HEK293 (cell line): ENCODE measurements around the gene SKIL.

Experiments
- PRDM4 ChIP-seq: fragments of 450-650 bp; formaldehyde crosslinking; IDR thresholded peaks from 2 replicates; pipeline ENCODE4 v1.5.1; 2017; ENCODE audit warnings: missing biosample characterization, missing genetic modification characterization
- SP7 ChIP-seq: fragments of 450-650 bp; formaldehyde crosslinking; IDR thresholded peaks from 2 replicates; pipeline ENCODE4 v1.5.1; 2016; ENCODE audit warnings: missing biosample characterization, missing genetic modification characterization
- ZBTB26 ChIP-seq: fragments of 450-650 bp; formaldehyde crosslinking; optimal IDR thresholded peaks from 2 replicates; pipeline ENCODE3; 2016; ENCODE audit warnings: missing biosample characterization, mild to moderate bottlenecking, missing genetic modification characterization
- ZNF433 ChIP-seq: fragments of 450-650 bp; formaldehyde crosslinking; IDR thresholded peaks from 2 replicates; pipeline ENCODE4 v1.5.1; 2016; ENCODE audit warnings: missing biosample characterization, missing genetic modification characterization, low read depth
- ZNF777 ChIP-seq: fragments of 450-650 bp; formaldehyde crosslinking; IDR thresholded peaks from 2 replicates; pipeline ENCODE4 v1.5.1; 2017; ENCODE audit warnings: missing biosample characterization, missing genetic modification characterization, borderline replicate concordance

GRCh38 chr3:170431054-170431453, 73.5 kb downstream of the SKIL start:
- TF ChIP-seq ZNF777 (tag by site-specific recombination) (no peak), PRDM4 (tag by site-specific recombination) (no peak), SP7 (tag by site-specific recombination) (no peak), ZBTB26 (no peak), ZNF433 (no peak)
